Loucy (cell line): ENCODE results near the gene SLC25A30.

Experiments
- H2AFZ ChIP-seq: fragments of 200-600 bp; sonication (generic); 2 replicates; pipeline ENCODE4 v1.6.0; 2016; ENCODE audit warnings: antibody characterized with exemption, mild to moderate bottlenecking, low read length, moderate library complexity
- H3F3A ChIP-seq: fragments of 200-600 bp; 2 replicates; pipeline ENCODE4 v1.6.0; 2016; ENCODE audit warnings: antibody characterized with exemption, low read depth, mild to moderate bottlenecking
- H3K27me3 ChIP-seq: fragments of 200-600 bp; sonication (generic); 2 replicates; pipeline ENCODE4 v1.6.1; 2014; ENCODE audit warnings: low read length, mild to moderate bottlenecking; ENCODE audit not compliant: insufficient read depth, poor library complexity, severe bottlenecking
- H3K36me3 ChIP-seq: fragments of 200-600 bp; sonication (generic); 2 replicates; pipeline ENCODE4 v1.6.1; 2016; ENCODE audit warnings: low read length; ENCODE audit not compliant: insufficient read depth
- H3K4me1 ChIP-seq: fragments of 200-600 bp; sonication (generic); 2 replicates; pipeline ENCODE4 v1.5.1; 2014; ENCODE audit warnings: low read length, mild to moderate bottlenecking; ENCODE audit not compliant: insufficient read depth, poor library complexity, severe bottlenecking
- H3K4me2 ChIP-seq: fragments of 200-600 bp; sonication (generic); 2 replicates; pipeline ENCODE4 v1.6.0; 2014; ENCODE audit warnings: antibody characterized with exemption, low read length, low read depth, mild to moderate bottlenecking; ENCODE audit not compliant: poor library complexity, severe bottlenecking
- H3K4me3 ChIP-seq: fragments of 200-600 bp; sonication (generic); 2 replicates; pipeline ENCODE4 v1.5.1; 2014; ENCODE audit warnings: low read length, mild to moderate bottlenecking, mixed read lengths; ENCODE audit not compliant: poor library complexity, severe bottlenecking
- H3K79me2 ChIP-seq: fragments of 200-600 bp; sonication (generic); 2 replicates; pipeline ENCODE4 v1.6.1; 2014; ENCODE audit warnings: low read length; ENCODE audit not compliant: insufficient read depth
- H3K9ac ChIP-seq: fragments of 200-600 bp; sonication (generic); 2 replicates; pipeline ENCODE4 v1.6.0; 2014; ENCODE audit warnings: mild to moderate bottlenecking, low read depth, low read length, moderate library complexity; ENCODE audit not compliant: poor library complexity, severe bottlenecking
- H3K9me2 ChIP-seq: fragments of 200-600 bp; sonication (generic); replicated peaks from 2 replicates; pipeline ENCODE4 v1.6.1; 2016; ENCODE audit warnings: low read depth, low read length, mixed read lengths
- H3K9me3 ChIP-seq: fragments of 200-600 bp; sonication (generic); 2 replicates; pipeline ENCODE4 v1.6.1; 2014; ENCODE audit warnings: mild to moderate bottlenecking, antibody characterized with exemption, low read length, low read depth; ENCODE audit not compliant: insufficient read depth
- H4K20me1 ChIP-seq: fragments of 200-600 bp; sonication (generic); 2 replicates; pipeline ENCODE4 v1.6.0; 2014; ENCODE audit warnings: antibody characterized with exemption, low read length, mild to moderate bottlenecking; ENCODE audit not compliant: insufficient read depth, poor library complexity, severe bottlenecking
- CTCF ChIP-seq: fragments of 200-600 bp; sonication (generic); conservative IDR thresholded peaks from 2 replicates; pipeline ENCODE4 v1.5.1; 2014; ENCODE audit warnings: mild to moderate bottlenecking, antibody characterized with exemption, low read length
- EZH2phosphoT487 ChIP-seq: fragments of 200-600 bp; IDR thresholded peaks from 2 replicates; pipeline ENCODE4 v1.6.1; 2018; ENCODE audit warnings: antibody characterized with exemption, mild to moderate bottlenecking, moderate library complexity, borderline replicate concordance

SLC25A30 gene

DNA sequence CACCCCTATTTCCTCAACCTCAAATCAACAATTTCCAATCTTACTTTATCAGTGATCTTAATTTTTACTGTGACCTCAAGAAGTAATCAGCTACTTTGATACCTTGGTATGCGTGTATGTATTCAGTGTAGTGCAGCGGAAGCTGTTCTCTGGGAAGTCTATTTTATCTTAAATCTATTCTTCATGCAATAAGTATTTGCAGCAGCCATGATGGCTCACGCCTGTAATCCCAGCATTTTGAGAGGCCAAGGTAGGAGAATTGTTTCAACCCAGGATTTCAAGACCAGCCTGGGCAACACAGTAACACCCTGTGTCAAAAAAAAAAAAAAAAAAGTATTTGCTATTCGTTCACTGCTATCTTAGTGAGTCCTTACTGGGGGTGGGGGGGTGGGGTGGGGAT lies 6.5 kb downstream of the SLC25A30 start:
- Histone ChIP-seq H4K20me1 (no peaks in the 10 kb centered on the region), H3K36me3 (0 out of 2 replicates have a peak, but pooled peaks cover 5% of the 10 kb centered on the region), H2AFZ (no peak overlapping the region), H3K27me3 (no peaks in the 10 kb centered on the region), H3K4me3 (no peak overlapping the region), H3K9ac (no peak overlapping the region), H3K4me1 (peaks cover 3% of the 10 kb centered on the region), H3F3A (no peaks in the 10 kb centered on the region), H3K9me2 (no peaks in the 10 kb centered on the region), H3K79me2 (no peaks in the 10 kb centered on the region), H3K4me2 (no peak overlapping the region), H3K9me3 (no peaks in the 10 kb centered on the region)
- TF ChIP-seq EZH2phosphoT487 = no peak
- no peak for TF ChIP-seq CTCF

DNA sequence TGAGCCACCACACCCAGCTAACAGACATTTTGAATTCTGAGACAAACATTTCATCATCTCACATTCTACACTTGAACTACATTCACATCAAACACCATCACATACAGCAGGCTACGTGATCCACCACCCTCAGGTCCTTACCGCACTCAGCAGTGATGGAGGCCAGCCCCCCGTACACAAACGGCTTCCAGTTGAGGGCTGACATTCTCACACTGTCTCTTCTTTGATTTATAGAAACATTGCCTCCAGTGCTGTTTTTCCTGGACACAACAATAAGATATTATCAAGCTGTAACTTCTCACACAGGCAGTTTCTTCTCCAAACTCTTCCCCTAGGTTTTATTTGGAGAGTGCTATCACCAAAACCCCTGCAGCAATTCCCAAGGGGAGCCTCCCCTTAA lies 7.0 kb downstream of the SLC25A30 start:
- no peak for TF ChIP-seq EZH2phosphoT487
- TF ChIP-seq CTCF = no peak
- Histone ChIP-seq H2AFZ (no peak overlapping the region), H3F3A (no peaks in the 10 kb centered on the region), H3K4me2 (no peak overlapping the region), H3K9ac (no peak overlapping the region), H4K20me1 (no peaks in the 10 kb centered on the region), H3K36me3 (0 out of 2 replicates have a peak, but pooled peaks cover 5% of the 10 kb centered on the region), H3K27me3 (no peaks in the 10 kb centered on the region), H3K4me3 (no peak overlapping the region), H3K4me1 (no peaks in the 10 kb centered on the region), H3K9me2 (no peaks in the 10 kb centered on the region), H3K9me3 (no peaks in the 10 kb centered on the region), H3K79me2 (no peaks in the 10 kb centered on the region)

- Histone ChIP-seq H3K9me3 (no peaks in the 10 kb centered on the region), H3K4me3 (no peak overlapping the region), H3K79me2 (no peaks in the 10 kb centered on the region), H3K27me3 (no peaks in the 10 kb centered on the region), H2AFZ (no peak overlapping the region), H3K9me2 (no peaks in the 10 kb centered on the region), H3K36me3 (0 out of 2 replicates have a peak, but pooled peaks cover 5% of the 10 kb centered on the region), H3F3A (no peaks in the 10 kb centered on the region), H3K9ac (no peak overlapping the region), H3K4me2 (no peak overlapping the region), H3K4me1 (no peaks in the 10 kb centered on the region), H4K20me1 (no peaks in the 10 kb centered on the region)
- no peak for TF ChIP-seq CTCF
- no peak for TF ChIP-seq EZH2phosphoT487
Measured at GRCh38 chr13:45410466-45410865, 7.7 kb downstream of the SLC25A30 start.
